Keratinocyte (primary cell): ENCODE results near the gene WAS. TPM values are rescaled to one million over a fixed set of nuclear protein-coding genes. Genes with fewer than 3 reads are reported as not detected.

Source experiments
- DNase-seq: peaks from one replicate; pipeline ENCODE4 v3.0.0-alpha.2; 2011; ENCODE audit warnings: low read depth, missing footprints, low spot score
- FAIRE-seq: peaks from 2 replicates; lab custom pipeline; 2011; peaks lifted over from hg19 to GRCh38; lab: Jason Lieb, UNC
- H2AFZ ChIP-seq: 2 replicates; pipeline ENCODE4 v1.6.0; 2012; ENCODE audit warnings: low read length, control low read depth, inconsistent platforms; ENCODE audit not compliant: control insufficient read depth
- H3K27ac ChIP-seq: 2 replicates; pipeline ENCODE4 v1.5.1; 2011; ENCODE audit warnings: low read length; ENCODE audit not compliant: control insufficient read depth, insufficient read depth
- H3K27me3 ChIP-seq: 3 replicates; pipeline ENCODE4 v1.6.0; 2011; ENCODE audit warnings: low read length; ENCODE audit not compliant: control insufficient read depth, insufficient read depth; ENCODE audit errors: extremely low read depth
- H3K36me3 ChIP-seq, 2 experiments: 2 replicates in 1 of 2; 3 replicates in 1 of 2; pipeline ENCODE4 v1.5.1; 2011; ENCODE audit warnings: low read length in 2 of 2, mild to moderate bottlenecking in 1 of 2; ENCODE audit not compliant: control insufficient read depth in 2 of 2, insufficient read depth in 2 of 2; ENCODE audit errors: extremely low read depth in 1 of 2
- H3K4me1 ChIP-seq: 3 replicates; pipeline ENCODE4 v1.5.1; 2011; ENCODE audit warnings: low read length; ENCODE audit not compliant: control insufficient read depth, insufficient read depth; ENCODE audit errors: extremely low read depth
- H3K4me2 ChIP-seq: 3 replicates; pipeline ENCODE4 v1.6.0; 2011; ENCODE audit warnings: low read depth, low read length; ENCODE audit not compliant: control insufficient read depth, insufficient read depth; ENCODE audit errors: extremely low read depth
- H3K4me3 ChIP-seq, 3 experiments: fragments of 200-600 bp in 1 of 3; sonication (generic) in 1 of 3; 2 replicates in 2 of 3; 3 replicates in 1 of 3; pipeline ENCODE4 v1.5.1; 2011 to 2016; ENCODE audit warnings: low read length in 3 of 3, mild to moderate bottlenecking in 3 of 3, control low read depth in 2 of 3, inconsistent platforms in 1 of 3, low read depth in 1 of 3, mixed read lengths in 1 of 3, mixed run types in 1 of 3, moderate library complexity in 1 of 3; ENCODE audit not compliant: control insufficient read depth in 2 of 3, insufficient read depth in 2 of 3; ENCODE audit errors: extremely low read depth in 1 of 3
- H3K79me2 ChIP-seq: 2 replicates; pipeline ENCODE4 v1.6.0; 2012; ENCODE audit warnings: low read length; ENCODE audit not compliant: control insufficient read depth, insufficient read depth
- H3K9ac ChIP-seq: 3 replicates; pipeline ENCODE4 v1.6.0; 2011; ENCODE audit warnings: low read length; ENCODE audit not compliant: control insufficient read depth, insufficient read depth; ENCODE audit errors: extremely low read depth
- H3K9me1 ChIP-seq: 3 replicates; pipeline ENCODE4 v1.6.0; 2011; ENCODE audit warnings: low read length; ENCODE audit not compliant: control insufficient read depth, insufficient read depth; ENCODE audit errors: extremely low read depth
- H3K9me3 ChIP-seq: 2 replicates; pipeline ENCODE4 v1.5.1; 2012; ENCODE audit warnings: low read depth, low read length; ENCODE audit not compliant: control insufficient read depth
- H4K20me1 ChIP-seq: 3 replicates; pipeline ENCODE4 v1.6.0; 2011; ENCODE audit warnings: low read length; ENCODE audit not compliant: control insufficient read depth, insufficient read depth; ENCODE audit errors: extremely low read depth
- EZH2 ChIP-seq: IDR thresholded peaks from one replicate; pipeline ENCODE4 v1.6.1; 2012; ENCODE audit warnings: inconsistent platforms, mild to moderate bottlenecking, low read length, moderate library complexity
- dilution Hi-C: fragments of 300-500 bp; cut with MboI; formaldehyde crosslinking; loops from one replicate; pipeline ENCODE4 v1.7.0; 2020; ENCODE audit warnings: low sequenced_read_pairs; ENCODE audit not compliant: extremely low pct_ligation_motif_present
- polyA plus RNA-seq, 5 experiments: library from polyadenylated mRNA; depleted of rRNA in 3 of 5; stranded (reverse) in 3 of 5; stranded (forward) in 1 of 5; unstranded in 1 of 5; fragments of >200 nt; gene quantifications; 1 replicate in 1 of 5; 2 replicates in 3 of 5; 3 replicates in 1 of 5; pipeline versions ENCODE4 v1.2.1 to v1.2.3, GENCODE V29; 2011 to 2012; ENCODE audit warnings: missing spikeins in 2 of 5, low read depth in 1 of 5, low replicate concordance in 1 of 5
- TF ChIP-seq, protein P1 (sequence below), 3 experiments: IDR thresholded peaks in 1 of 3; conservative IDR thresholded peaks in 1 of 3; optimal IDR thresholded peaks in 1 of 3; 2 replicates in 2 of 3; 3 replicates in 1 of 3; pipeline versions ENCODE3 to v1.5.1; 2011; ENCODE audit warnings: low read length in 3 of 3, mild to moderate bottlenecking in 3 of 3, moderate library complexity in 2 of 3, control low read depth in 1 of 3, inconsistent platforms in 1 of 3; ENCODE audit not compliant: insufficient read depth in 2 of 3; ENCODE audit errors: extremely low read depth in 1 of 3

The WAS gene
- polyA plus RNA-seq, 1 donor (not counting 4 experiments of a cell fraction or from before 2014, with no cell fraction given), result 0.07 TPM

DNA sequence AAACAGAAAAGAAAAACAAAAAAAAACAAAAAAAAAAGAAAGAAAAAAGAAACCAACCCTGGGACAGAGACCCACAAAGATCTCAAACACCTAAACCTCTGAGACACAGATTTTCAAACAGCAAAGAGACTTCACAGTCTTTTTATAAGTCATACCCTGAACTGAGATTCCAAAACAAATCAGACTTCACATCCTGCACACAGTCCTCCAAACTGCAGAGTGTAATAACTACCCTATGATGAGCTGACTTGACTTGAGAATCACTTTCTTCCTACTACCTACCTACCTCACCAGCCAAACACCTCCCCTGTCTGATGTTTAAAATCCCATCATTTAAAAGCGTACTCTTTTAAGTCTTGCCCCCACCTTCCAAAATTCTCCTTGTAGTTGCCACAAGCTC lies 52.7 kb downstream of the WAS start:
- no peaks in the 10 kb centered on the region for H3K79me2 ChIP-seq
- H4K20me1 ChIP-seq, result no peaks in the 10 kb centered on the region
- no peak overlapping the region for H3K27ac ChIP-seq
- H3K9me3 ChIP-seq, result no peaks in the 10 kb centered on the region
- H3K9me1 ChIP-seq, result no peaks in the 10 kb centered on the region
- dilution Hi-C loops, result no loop called here
- DNase-seq (no peak), FAIRE-seq (no peak)
- no peak for TF ChIP-seq EZH2
- TF ChIP-seq, protein P1, sequence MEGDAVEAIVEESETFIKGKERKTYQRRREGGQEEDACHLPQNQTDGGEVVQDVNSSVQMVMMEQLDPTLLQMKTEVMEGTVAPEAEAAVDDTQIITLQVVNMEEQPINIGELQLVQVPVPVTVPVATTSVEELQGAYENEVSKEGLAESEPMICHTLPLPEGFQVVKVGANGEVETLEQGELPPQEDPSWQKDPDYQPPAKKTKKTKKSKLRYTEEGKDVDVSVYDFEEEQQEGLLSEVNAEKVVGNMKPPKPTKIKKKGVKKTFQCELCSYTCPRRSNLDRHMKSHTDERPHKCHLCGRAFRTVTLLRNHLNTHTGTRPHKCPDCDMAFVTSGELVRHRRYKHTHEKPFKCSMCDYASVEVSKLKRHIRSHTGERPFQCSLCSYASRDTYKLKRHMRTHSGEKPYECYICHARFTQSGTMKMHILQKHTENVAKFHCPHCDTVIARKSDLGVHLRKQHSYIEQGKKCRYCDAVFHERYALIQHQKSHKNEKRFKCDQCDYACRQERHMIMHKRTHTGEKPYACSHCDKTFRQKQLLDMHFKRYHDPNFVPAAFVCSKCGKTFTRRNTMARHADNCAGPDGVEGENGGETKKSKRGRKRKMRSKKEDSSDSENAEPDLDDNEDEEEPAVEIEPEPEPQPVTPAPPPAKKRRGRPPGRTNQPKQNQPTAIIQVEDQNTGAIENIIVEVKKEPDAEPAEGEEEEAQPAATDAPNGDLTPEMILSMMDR (optimal IDR thresholded peaks at IDR 0.05 in 1 of 3, IDR thresholded peaks at IDR 0.05 in 1 of 3, conservative IDR thresholded peaks at IDR 0.05 in 1 of 3; ENCODE audit: extremely low read depth in 1 of 3, insufficient read depth in 2 of 3, low read length in 3 of 3), result no peak
- no peak overlapping the region for H3K4me3 ChIP-seq
- no peaks in the 10 kb centered on the region for H3K36me3 ChIP-seq
- no peaks in the 10 kb centered on the region for H3K27me3 ChIP-seq
- H3K9ac ChIP-seq, result no peak overlapping the region
- H3K4me2 ChIP-seq, result peak overlapping the region; percentile 49
- H2AFZ ChIP-seq, result peak overlapping the region; percentile 20
- H3K4me1 ChIP-seq, result no peaks in the 10 kb centered on the region

- Histone ChIP-seq H3K9me1 (no peaks in the 10 kb centered on the region), H2AFZ (peak overlapping the region; percentile 20), H3K4me1 (no peaks in the 10 kb centered on the region), H3K9ac (no peak overlapping the region), H3K27me3 (no peaks in the 10 kb centered on the region), H3K79me2 (no peaks in the 10 kb centered on the region), H4K20me1 (no peaks in the 10 kb centered on the region), H3K4me2 (peak overlapping the region; percentile 49), H3K9me3 (no peaks in the 10 kb centered on the region), H3K36me3 (no peaks in the 10 kb centered on the region), H3K4me3 (peak overlapping the region in 2 of 3 experiments; percentile 3 to 8), H3K27ac (no peak overlapping the region)
- dilution Hi-C loops, result no loop called here
- FAIRE-seq (peak; percentile 20), DNase-seq (no peak)
- no peak for TF ChIP-seq EZH2
- TF ChIP-seq, protein P1 (optimal IDR thresholded peaks at IDR 0.05 in 1 of 3, IDR thresholded peaks at IDR 0.05 in 1 of 3, conservative IDR thresholded peaks at IDR 0.05 in 1 of 3; ENCODE audit: extremely low read depth in 1 of 3, insufficient read depth in 2 of 3, low read length in 3 of 3), result no peak
These were observed 53.2 kb downstream of the WAS start for GRCh38 chrX:48736878-48737212.
